ENCODE data around the gene OFD1.

The OFD1 gene

DNA sequence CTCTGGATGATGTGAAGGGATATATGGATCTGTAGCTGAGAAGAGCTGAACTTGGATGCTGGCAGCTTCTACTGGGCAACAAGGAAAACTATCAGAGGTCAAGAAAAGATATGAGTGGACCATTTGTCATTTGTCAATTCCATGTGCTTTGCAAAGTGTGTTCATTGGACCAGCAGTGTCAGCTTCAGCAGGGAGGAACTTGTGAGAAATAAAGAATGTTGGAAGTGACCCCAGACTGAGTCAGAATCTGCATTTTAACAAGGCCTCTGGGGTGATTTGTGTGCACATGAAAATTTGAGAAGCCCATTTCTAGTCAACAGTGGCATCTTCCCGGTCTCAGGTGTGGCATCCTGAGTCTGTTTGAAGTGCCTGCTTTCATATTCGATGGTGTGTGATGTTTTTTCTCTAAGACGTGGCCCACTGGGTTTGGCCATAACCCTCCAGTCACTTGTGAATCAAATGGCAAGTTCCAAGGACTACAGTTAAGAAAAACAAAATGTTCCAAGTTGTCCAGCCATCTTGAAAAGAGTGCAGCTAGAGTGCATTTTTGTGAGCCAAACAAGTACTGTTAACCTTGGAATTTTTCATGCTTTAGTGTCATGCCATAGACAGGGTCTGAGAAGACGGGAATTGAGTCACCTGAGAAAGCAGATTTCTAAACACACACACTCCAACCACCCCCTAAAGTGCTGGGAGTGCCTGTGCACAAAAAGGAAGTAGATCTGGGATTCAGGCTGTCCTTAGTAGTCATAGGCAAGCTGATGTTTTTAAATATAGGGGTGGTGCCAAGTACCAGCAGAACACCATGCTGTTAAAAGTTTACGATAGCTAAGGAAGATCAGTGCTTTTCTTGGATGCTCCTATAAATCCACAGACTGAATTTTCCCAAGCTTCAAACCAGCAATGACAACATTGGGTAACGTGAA lies 55.9 kb downstream of the OFD1 start:
- no peak for DNase-seq

DNA sequence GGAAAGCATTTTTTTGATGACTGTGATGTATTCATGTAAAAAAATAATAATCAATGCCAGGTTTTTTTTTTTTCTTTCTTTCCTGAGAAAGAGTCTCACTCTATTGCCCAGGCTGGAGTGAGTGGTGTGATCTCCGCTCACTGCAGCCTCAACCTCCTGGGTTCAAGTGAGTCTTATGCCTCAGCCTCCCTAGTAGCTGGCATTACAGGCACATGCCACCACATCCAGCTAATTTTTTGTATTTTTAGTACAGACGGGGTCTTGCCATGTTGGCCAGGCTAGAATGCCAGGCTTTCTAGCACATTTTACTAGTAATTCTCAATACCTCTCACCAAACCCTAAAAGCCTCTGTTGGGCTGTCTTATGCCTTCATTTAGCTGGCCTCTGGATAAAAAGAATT lies 56.6 kb downstream of the OFD1 start:
- DNase-seq: no peak

- DNase-seq: peak in 44 of 56 donors; percentile 2 to 74 (median 32)
These were observed 57.0 kb downstream of the OFD1 start for GRCh38 chrX:13791559-13791958.

GRCh38 chrX:13793897-13794296 lies 59.3 kb downstream of the OFD1 start:
- DNase-seq: no peak

DNA sequence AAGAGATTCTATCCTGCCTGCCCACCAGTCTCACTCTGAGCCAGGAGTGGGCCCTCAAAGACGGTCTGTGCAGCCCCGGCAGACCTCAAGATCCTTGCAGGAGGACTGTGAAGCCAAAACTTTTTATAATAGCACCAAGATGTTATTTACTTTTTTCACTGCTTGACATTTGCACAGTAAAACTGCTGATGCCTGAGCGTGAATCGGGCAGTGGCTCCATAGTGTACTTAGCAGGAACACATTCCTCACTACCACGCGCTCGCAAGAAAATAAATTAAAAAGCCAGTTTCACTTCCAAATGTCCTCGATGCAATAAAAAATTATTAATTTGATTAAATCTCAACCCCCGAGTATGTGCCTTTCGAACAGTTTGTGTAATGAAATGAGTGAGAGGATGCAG lies 59.9 kb downstream of the OFD1 start:
- no peak for DNase-seq

- DNase-seq: peak in 9 of 56 donors; percentile 1 to 30 (median 4)
These were observed 63.0 kb downstream of the OFD1 start for GRCh38 chrX:13797512-13797911.

DNA sequence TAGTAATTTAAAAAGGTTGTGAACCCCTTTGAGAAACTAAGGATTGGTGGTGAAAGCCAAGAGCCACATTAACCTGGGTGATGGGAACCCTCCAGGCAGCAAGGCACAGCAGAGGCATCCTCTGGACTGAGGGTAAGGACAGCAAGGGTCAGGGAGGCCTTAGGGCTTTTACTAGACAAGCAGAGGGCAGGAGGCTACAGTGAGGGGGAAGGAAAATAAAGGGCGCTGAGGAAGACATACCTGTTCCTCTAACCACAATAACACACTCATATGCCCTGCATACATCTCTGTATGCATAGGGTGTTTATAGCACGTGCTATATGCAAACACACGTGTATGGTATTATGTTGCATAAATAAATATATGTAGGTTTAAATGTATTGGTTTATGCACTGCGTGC lies 63.6 kb downstream of the OFD1 start:
- DNase-seq: no peak

DNA sequence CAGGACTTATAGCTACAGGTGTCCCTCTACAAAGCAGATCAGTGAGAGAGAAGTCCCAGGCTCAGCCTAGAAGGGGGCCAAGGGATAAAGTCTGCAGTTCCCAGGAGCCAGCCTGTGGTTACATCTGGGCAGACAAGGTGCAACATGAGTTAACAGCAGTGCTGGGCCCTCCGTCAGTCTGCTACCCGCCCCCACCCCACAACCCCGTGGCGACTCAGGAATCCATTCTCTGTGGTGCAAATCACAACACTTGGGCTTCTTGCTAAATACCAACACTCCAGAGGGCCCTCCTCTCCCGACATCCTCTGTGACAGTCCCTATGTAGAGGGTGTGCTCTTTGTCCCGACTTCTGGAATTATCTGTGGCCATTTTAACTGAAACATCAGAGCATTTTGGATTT lies 68.6 kb downstream of the OFD1 start:
- no peak for DNase-seq

- peak in 1 of 56 donors; percentile 5 for DNase-seq
These were observed 70.7 kb downstream of the OFD1 start for GRCh38 chrX:13805241-13805640.

DNA sequence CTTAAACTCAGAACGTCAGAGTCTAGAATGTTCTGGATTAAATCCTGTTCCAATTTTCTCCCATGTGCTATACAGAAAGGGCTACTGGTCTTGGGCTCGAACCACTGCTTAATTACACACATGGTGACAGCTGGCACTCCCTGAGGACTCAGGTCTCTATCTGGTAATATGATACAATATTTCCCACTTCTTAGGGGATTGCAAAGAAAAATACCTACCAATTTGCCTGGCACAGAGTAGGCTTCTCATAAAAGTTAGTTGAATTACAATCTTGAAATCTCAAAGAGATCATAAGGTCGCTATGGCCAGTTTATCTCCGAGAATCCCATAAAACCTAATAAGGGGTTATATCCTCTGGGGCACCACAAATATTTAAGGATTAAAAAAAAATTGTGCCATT lies 73.7 kb downstream of the OFD1 start:
- no peak for DNase-seq

DNA sequence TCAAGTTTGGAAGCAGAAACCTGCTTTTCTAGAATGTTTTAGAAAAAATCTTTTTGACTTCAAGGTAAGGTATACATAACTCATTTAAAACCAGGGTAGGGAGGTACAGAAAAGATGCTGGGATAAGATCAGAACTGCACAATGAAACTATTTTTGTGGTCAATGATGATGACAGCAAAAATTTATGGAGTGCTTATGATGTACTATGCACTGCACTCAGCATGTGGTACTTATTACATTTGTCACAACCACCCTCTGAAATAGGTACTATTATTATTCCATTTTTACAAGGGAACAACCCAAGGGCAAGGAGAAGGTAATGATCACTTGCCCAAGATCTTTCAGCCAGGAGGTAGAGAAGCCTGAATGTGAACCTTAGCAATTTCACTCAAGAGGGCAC lies 74.3 kb downstream of the OFD1 start:
- no peak for DNase-seq

GRCh38 chrX:13815664-13816063 lies 81.1 kb downstream of the OFD1 start:
- no peak for DNase-seq

GRCh38 chrX:13816176-13816575 lies 81.6 kb downstream of the OFD1 start:
- no peak for DNase-seq

DNA sequence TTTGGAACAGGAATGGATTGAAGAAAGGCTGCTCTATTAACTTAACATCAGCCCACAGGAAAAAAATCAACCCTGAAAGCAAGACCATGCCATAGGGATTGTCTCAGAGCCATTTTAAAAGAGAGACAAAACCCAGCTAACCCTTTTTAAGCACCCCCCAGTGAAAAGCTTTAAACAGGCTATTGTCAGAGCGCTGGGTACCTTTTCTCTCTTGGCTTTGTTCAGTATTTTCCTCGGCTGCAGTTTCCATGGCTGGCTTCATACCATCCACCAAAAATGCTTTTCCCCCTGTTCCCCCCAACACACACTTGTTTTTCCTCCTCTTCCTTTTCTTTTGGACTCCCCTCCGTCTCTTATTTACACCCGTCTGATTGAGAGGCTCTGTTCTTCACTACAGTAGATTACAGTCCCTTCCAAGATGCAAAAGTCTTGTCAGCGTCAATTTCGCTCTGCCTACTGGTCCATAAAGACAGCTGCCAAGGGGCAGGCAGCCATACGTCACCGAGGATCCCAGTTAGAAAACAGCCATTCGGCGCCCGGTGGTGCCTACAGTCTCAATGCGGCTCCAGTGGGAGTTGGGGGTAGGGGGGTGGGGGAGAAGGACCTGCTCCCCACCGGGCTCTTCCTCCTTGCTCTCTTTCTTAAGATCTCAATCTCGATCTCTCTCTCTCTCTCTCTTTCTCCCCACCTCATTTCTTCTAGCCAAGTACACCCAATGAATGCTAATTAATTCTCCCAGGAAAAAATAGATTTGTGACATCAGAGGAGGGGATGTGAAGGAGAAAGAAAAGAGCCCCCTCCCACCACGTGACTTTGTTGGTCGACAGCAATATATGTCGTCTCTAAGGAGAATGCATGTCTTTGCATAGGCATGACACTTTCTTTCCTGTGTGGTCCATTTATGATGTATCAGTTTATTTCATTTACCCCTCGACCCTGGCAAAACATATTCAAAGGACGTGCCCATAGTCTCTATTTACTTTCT lies 82.4 kb downstream of the OFD1 start, which contains the start of gene GPM6B:
TSS of gene GPM6B (minus strand) at position 451 of the 985 bp plus-strand sequence. CDS start at position 262, 189 bp downstream.
- peak in 49 of 56 donors; percentile 1 to 69 (median 33) for DNase-seq

Data from amygdala (tissue), 56 donors.